K562 (cell line): Measurements from ENCODE around the gene SEMA3A. TPM values are rescaled to one million over a fixed set of nuclear protein-coding genes. Genes with fewer than 3 reads are reported as not detected.

Experiments
- ATAC-seq: fragments of 200-7000 bp; cut with Tn5 transposase; 3 replicates; pipeline ENCODE4 v1.9.1; 2020; ENCODE audit warnings: moderate library complexity
- BruUV-seq: library from RNA; stranded (reverse); fragments of 400-500 nt; replicated peaks from 2 replicates; lab custom pipeline; 2021; lab: Mats Ljungman, UMichigan
- CTCF ChIA-PET: fragments of 300-600 bp; formaldehyde crosslinking; extraction: SDS; loops from one replicate; lab custom pipeline; 2021; ENCODE audit warnings: low intra/inter-chr PET ratio; lab: Yijun Ruan, JAX
- POLR2A ChIA-PET: fragments of 300-600, 350-650 bp; sonication (Branson Sonifier 250); formaldehyde crosslinking; extraction: SDS; loops from one replicate; lab custom pipeline; 2021; ENCODE audit warnings: antibody characterized with exemption, inconsistent platforms; lab: Yijun Ruan, JAX
- DNase-seq, 4 experiments: peaks; one replicate each; pipeline versions ENCODE4 v3.0.0 to v3.0.0-alpha.2; 2011 to 2018; ENCODE audit warnings: low spot score in 3 of 4, mixed read lengths in 3 of 4; ENCODE audit errors: extremely low read depth in 1 of 4
- FAIRE-seq: peaks from 2 replicates; lab custom pipeline; 2011; peaks lifted over from hg19 to GRCh38; lab: Jason Lieb, UNC
- H2AFZ ChIP-seq: 2 replicates; pipeline ENCODE4 v1.6.0; 2011; ENCODE audit warnings: low read depth, low read length, control low read depth, inconsistent platforms
- H3K27ac ChIP-seq: fragments of 200-600 bp; 3 replicates; pipeline ENCODE4 v1.8.0; 2011; ENCODE audit warnings: low read depth, mild to moderate bottlenecking, control low read depth, inconsistent platforms, low read length, moderate library complexity, mixed read lengths; ENCODE audit errors: extremely low read depth
- H3K27me3 ChIP-seq, 2 experiments: fragments of 300-600 bp in 1 of 2; 2 replicates in 1 of 2; 3 replicates in 1 of 2; pipeline versions ENCODE4 v1.6.0 to v1.8.0; 2011; ENCODE audit warnings: inconsistent platforms in 2 of 2, low read length in 2 of 2, mild to moderate bottlenecking in 1 of 2, mixed read lengths in 1 of 2, moderate library complexity in 1 of 2; ENCODE audit not compliant: control insufficient read depth in 2 of 2, insufficient read depth in 2 of 2
- H3K36me3 ChIP-seq: fragments of 300-600 bp; 3 replicates; pipeline ENCODE4 v1.8.0; 2011; ENCODE audit warnings: mild to moderate bottlenecking, low read length, inconsistent platforms; ENCODE audit not compliant: control insufficient read depth, insufficient read depth
- H3K4me1 ChIP-seq, 2 experiments: fragments of 200-600 bp in 1 of 2; replicated peaks in 1 of 2; 2 replicates in 1 of 2; 3 replicates in 1 of 2; pipeline versions ENCODE4 v1.5.1 to v1.8.0; 2011; ENCODE audit warnings: inconsistent platforms in 2 of 2, low read length in 2 of 2, mild to moderate bottlenecking in 1 of 2, mixed read lengths in 1 of 2, moderate library complexity in 1 of 2; ENCODE audit not compliant: control insufficient read depth in 2 of 2, insufficient read depth in 2 of 2
- H3K4me2 ChIP-seq: 2 replicates; pipeline ENCODE4 v1.6.1; 2011; ENCODE audit warnings: low read length, control low read depth, inconsistent platforms, mixed read lengths; ENCODE audit not compliant: insufficient read depth
- H3K4me3 ChIP-seq: fragments of 200-600 bp; sonication (generic), shearing (Covaris generic); 2 replicates; pipeline ENCODE4 v1.5.1; 2016; ENCODE audit warnings: control low read depth, inconsistent platforms
- H3K79me2 ChIP-seq: fragments of 200-600 bp; 3 replicates; pipeline ENCODE4 v1.8.0; 2011; ENCODE audit warnings: low read length, inconsistent platforms; ENCODE audit not compliant: control insufficient read depth, insufficient read depth
- H3K9ac ChIP-seq, 2 experiments: 2 replicates each; pipeline versions ENCODE4 v1.6.0 to v1.6.1; 2011; ENCODE audit warnings: low read depth in 2 of 2, low read length in 2 of 2, control low read depth in 1 of 2, inconsistent platforms in 1 of 2, mild to moderate bottlenecking in 1 of 2, mixed read lengths in 1 of 2; ENCODE audit not compliant: insufficient read depth in 1 of 2
- H3K9me1 ChIP-seq: one replicate; pipeline ENCODE4 v1.6.0; 2011; ENCODE audit warnings: inconsistent platforms, mild to moderate bottlenecking, low read length, moderate library complexity; ENCODE audit not compliant: control insufficient read depth, insufficient read depth
- H3K9me3 ChIP-seq: replicated peaks from 2 replicates; pipeline ENCODE4 v1.5.1; 2011; ENCODE audit warnings: low read depth, low read length, inconsistent platforms; ENCODE audit not compliant: control insufficient read depth, insufficient read depth
- H4K20me1 ChIP-seq: replicated peaks from 2 replicates; pipeline ENCODE4 v1.6.1; 2011; ENCODE audit warnings: low read length, inconsistent platforms, mixed read lengths; ENCODE audit not compliant: control insufficient read depth, insufficient read depth
- ATF7 ChIP-seq: fragments of 450-650 bp; IDR thresholded peaks from 2 replicates; pipeline ENCODE4 v1.7.1; 2014; ENCODE audit warnings: mild to moderate bottlenecking, moderate library complexity
- CREBBP ChIP-seq: IDR thresholded peaks from one replicate; pipeline ENCODE4 v1.6.1; 2012; ENCODE audit warnings: low read depth, mild to moderate bottlenecking, control low read depth, inconsistent platforms, low read length
- CSDE1 ChIP-seq, 2 experiments: fragments of 450-650 bp; IDR thresholded peaks; 2 replicates each; pipeline ENCODE4 v1.6.1; 2016; ENCODE audit warnings: mild to moderate bottlenecking in 1 of 2
- DACH1 ChIP-seq: fragments of 450-650 bp; IDR thresholded peaks from 2 replicates; pipeline ENCODE4 v1.6.1; 2018; ENCODE audit not compliant: partially characterized antibody
- E2F8 ChIP-seq: fragments of 450-650 bp; IDR thresholded peaks from 2 replicates; pipeline ENCODE4 v1.7.1; 2018; ENCODE audit warnings: mild to moderate bottlenecking, low read depth; ENCODE audit not compliant: partially characterized antibody
- ELK1 ChIP-seq: sonication (generic); formaldehyde crosslinking; IDR thresholded peaks from 2 replicates; pipeline ENCODE4 v1.8.1; 2022; ENCODE audit warnings: missing genetic modification reagents
- ELK3 ChIP-seq: fragments of 450-650 bp; formaldehyde crosslinking; IDR thresholded peaks from 2 replicates; pipeline ENCODE4 v1.4.0; 2020; ENCODE audit warnings: mild to moderate bottlenecking
- NFXL1 ChIP-seq: fragments of 450-650 bp; formaldehyde crosslinking; IDR thresholded peaks from 2 replicates; pipeline ENCODE4 v1.4.0; 2021; ENCODE audit warnings: mild to moderate bottlenecking
- NR1H2 ChIP-seq: sonication (generic); formaldehyde crosslinking; IDR thresholded peaks from 2 replicates; pipeline ENCODE4 v1.4.0; 2020; ENCODE audit warnings: mild to moderate bottlenecking, missing genetic modification reagents
- RBM39 ChIP-seq: fragments of 200-400 bp; formaldehyde crosslinking; optimal IDR thresholded peaks from 2 replicates; pipeline ENCODE3; 2018; ENCODE audit warnings: low read depth, low read length
- TAF7 ChIP-seq: fragments of 450-650 bp; IDR thresholded peaks from 2 replicates; pipeline ENCODE4 v1.6.1; 2016; ENCODE audit warnings: missing genetic modification characterization, missing compliant biosample characterization
- ZFPM2 ChIP-seq: fragments of 250-450 bp; sonication (Bioruptor Pico); IDR thresholded peaks from 2 replicates; pipeline ENCODE4 v1.5.1; 2022; ENCODE audit warnings: mild to moderate bottlenecking
- ZNF121 ChIP-seq: sonication (generic); formaldehyde crosslinking; conservative IDR thresholded peaks from 2 replicates; pipeline ENCODE4 v1.8.0; 2022; ENCODE audit warnings: missing genetic modification reagents
- ZNF184 ChIP-seq: sonication (generic); formaldehyde crosslinking; IDR thresholded peaks from 2 replicates; pipeline ENCODE4 v1.5.0; 2020; ENCODE audit warnings: missing genetic modification reagents
- ZNF507 ChIP-seq: conservative IDR thresholded peaks from 2 replicates; pipeline ENCODE4 v1.6.1; 2017; ENCODE audit warnings: missing genetic modification characterization, missing compliant biosample characterization
- WGBS: fragments of 100-300 bp; shearing (Covaris generic); methylation state at CpG from one replicate; pipeline ENCODE4 v1.1.6; 2016; ENCODE audit warnings: low coverage, mixed read lengths; ENCODE audit not compliant: insufficient coverage; ENCODE audit errors: missing lambda C conversion rate; 5-methylcytosine and 5-hydroxymethylcytosine counted together
- in situ Hi-C: fragments of 300-500 bp; cut with MboI; formaldehyde crosslinking; loops from 4 replicates; pipeline ENCODE4 v1.15.0; 2018; ENCODE audit warnings: inconsistent platforms, mixed read lengths
- intact Hi-C: fragments of 100-400 bp; cut with micrococcal nuclease; formaldehyde crosslinking; loops from 2 replicates; pipeline ENCODE4 v1.14.2; 2022
- polyA plus RNA-seq, 8 experiments: library from polyadenylated mRNA; depleted of rRNA in 4 of 8; stranded (reverse) in 5 of 8; unstranded in 3 of 8; fragments of >200 nt; fragmentation: Nextera tagmentation in 2 of 8; fragmentation: Illumina TruSeq in 1 of 8; extraction: Ambion mirVana in 2 of 8; extraction: Trizol in 1 of 8; gene quantifications; 2 replicates each; pipeline versions ENCODE4 v1.2.1 to v1.2.3, GENCODE V29; 2011 to 2014; ENCODE audit warnings: inconsistent platforms in 1 of 8, missing spikeins in 1 of 8
- total RNA-seq, 7 experiments: library from RNA; depleted of rRNA in 6 of 7; stranded (reverse); fragments of >200 nt in 6 of 7; fragmentation: Illumina TruSeq in 2 of 7; extraction: Trizol in 2 of 7; gene quantifications; 2 replicates each; pipeline versions ENCODE4 v1.2.1 to v1.2.3, GENCODE V29; 2011 to 2021; ENCODE audit warnings: low replicate concordance in 1 of 7
- TF ChIP-seq, protein P1 (sequence below): fragments of 250-450 bp; sonication (Bioruptor Pico); IDR thresholded peaks from 2 replicates; pipeline ENCODE4 v1.4.0; 2020; ENCODE audit warnings: mild to moderate bottlenecking, moderate library complexity

SEMA3A gene
- total and polyA plus RNA-seq, 9 of the 15 experiments (the other 6 are each of a cell fraction or from before 2014, with no cell fraction given) = 0.36 to 3.0 (median 1.1) TPM

DNA sequence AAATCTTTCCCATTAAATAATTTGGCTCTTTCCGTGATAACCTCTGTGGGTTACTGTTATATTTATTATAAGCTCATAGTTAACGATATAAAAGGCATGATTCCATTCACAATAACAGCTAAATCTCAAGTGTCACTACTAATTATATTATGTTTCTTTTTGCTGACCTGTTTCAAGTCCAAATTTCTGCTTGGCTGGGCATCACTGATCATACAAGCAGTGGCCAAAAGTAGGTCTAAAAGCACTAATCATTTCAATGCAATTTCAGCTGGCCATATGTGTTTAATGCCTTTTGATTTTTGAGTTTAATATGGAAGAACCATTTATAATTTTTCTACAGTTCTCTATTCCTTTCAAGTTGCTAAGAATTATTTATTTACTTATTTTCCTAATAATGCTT is 110.7 kb downstream of the SEMA3A start:
- Histone ChIP-seq H3K4me2 (no peak overlapping the region), H3K27ac (no peak overlapping the region), H3K9ac (no peak overlapping the region), H3K36me3 (no peaks in the 10 kb centered on the region), H3K4me3 (no peak overlapping the region), H3K79me2 (no peaks in the 10 kb centered on the region), H2AFZ (no peak overlapping the region), H3K9me3 (no peaks in the 10 kb centered on the region; the same call in 1 of the 2 replicates), H3K27me3 (no peaks in the 10 kb centered on the region), H3K9me1 (no peaks in the 10 kb centered on the region), H4K20me1 (no peaks in the 10 kb centered on the region), H3K4me1 (no peaks in the 10 kb centered on the region)
- no TSS peak for BruUV-seq
- 0% methylated on average over 2 of the region's 2 CpGs for WGBS
- POLR2A ChIA-PET = no interaction called here
- DNase-seq (no peak), ATAC-seq (no peak), FAIRE-seq (no peak)
- CTCF ChIA-PET = no interaction called here
- in situ Hi-C loops (no loop called here), intact Hi-C loops (no loop called here)
- TF ChIP-seq E2F8 = no peak
- TF ChIP-seq TAF7 = no peak
- TF ChIP-seq ZNF507 (tag) = no peak
- no peak for TF ChIP-seq CSDE1 (IDR thresholded peaks at IDR 0.05)
- TF ChIP-seq DACH1 = no peak
- TF ChIP-seq ZFPM2 (CRISPR knock-in tag) = no peak
- no peak for TF ChIP-seq ELK1 (CRISPR knock-in tag)
- TF ChIP-seq CREBBP = no peak
- no peak for TF ChIP-seq NFXL1 (CRISPR knock-in tag)
- no peak for TF ChIP-seq RBM39
- TF ChIP-seq, protein P1, sequence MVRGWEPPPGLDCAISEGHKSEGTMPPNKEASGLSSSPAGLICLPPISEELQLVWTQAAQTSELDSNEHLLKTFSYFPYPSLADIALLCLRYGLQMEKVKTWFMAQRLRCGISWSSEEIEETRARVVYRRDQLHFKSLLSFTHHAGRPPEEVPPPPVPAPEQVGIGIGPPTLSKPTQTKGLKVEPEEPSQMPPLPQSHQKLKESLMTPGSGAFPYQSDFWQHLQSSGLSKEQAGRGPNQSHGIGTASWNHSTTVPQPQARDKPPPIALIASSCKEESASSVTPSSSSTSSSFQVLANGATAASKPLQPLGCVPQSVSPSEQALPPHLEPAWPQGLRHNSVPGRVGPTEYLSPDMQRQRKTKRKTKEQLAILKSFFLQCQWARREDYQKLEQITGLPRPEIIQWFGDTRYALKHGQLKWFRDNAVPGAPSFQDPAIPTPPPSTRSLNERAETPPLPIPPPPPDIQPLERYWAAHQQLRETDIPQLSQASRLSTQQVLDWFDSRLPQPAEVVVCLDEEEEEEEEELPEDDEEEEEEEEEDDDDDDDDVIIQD (CRISPR knock-in tag) = no peak
- TF ChIP-seq ELK3 (CRISPR knock-in tag) = no peak
- TF ChIP-seq ATF7 = no peak
- TF ChIP-seq NR1H2 = no peak
- TF ChIP-seq ZNF121 (CRISPR knock-in tag) = no peak
- TF ChIP-seq ZNF184 = no peak
